Dendritic cell treated with granulocyte-macrophage colony-stimulating factor and Interleukin-4, amounts not matched to agents 40 ng/mL and 50 ng/mL, for 4 days (primary cell): Measurements from ENCODE around the gene GPR15.
A peak's percentile ranks its signal among the peaks of the same experiment; 100 is the strongest.

Experiments used
- H3K27ac Mint-ChIP-seq: one replicate; pipeline ENCODE4 v1.8.0; 2022; ENCODE audit warnings: mild to moderate bottlenecking, mixed read lengths
- H3K27me3 Mint-ChIP-seq: one replicate; pipeline ENCODE4 v1.8.0; 2022; ENCODE audit warnings: mild to moderate bottlenecking, mixed read lengths
- H3K36me3 Mint-ChIP-seq: one replicate; pipeline ENCODE4 v1.8.0; 2022; ENCODE audit warnings: low read depth, mixed read lengths
- H3K4me1 Mint-ChIP-seq: one replicate; pipeline ENCODE4 v1.8.0; 2022; ENCODE audit warnings: low read depth, mixed read lengths
- H3K4me3 Mint-ChIP-seq: one replicate; pipeline ENCODE4 v1.8.0; 2022; ENCODE audit warnings: mild to moderate bottlenecking, moderate library complexity, mixed read lengths
- H3K9me3 Mint-ChIP-seq: one replicate; pipeline ENCODE4 v1.8.0; 2022; ENCODE audit warnings: mixed read lengths
- intact Hi-C: fragments of 100-400 bp; cut with micrococcal nuclease; formaldehyde crosslinking; loops from one replicate; pipeline ENCODE4 v1.15.0; 2022

The GPR15 gene

DNA sequence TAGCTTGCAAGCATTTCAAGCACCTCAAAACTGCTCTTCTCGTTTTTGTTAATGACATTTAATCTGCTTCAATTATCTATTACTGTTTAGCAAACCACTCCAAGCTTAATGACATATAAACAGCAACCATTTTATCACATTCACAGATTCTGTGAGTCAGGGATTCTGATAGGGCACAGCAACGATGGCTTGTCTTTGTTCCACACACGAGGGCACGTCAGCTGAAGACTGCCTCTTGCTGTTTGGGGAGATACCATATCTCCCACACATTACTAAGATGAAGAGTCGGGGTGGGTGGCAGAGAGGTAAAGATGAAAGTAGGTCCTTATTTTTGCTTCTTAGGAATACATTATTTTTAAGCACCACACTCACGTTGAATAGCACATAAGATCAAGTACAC lies 42.4 kb downstream of the GPR15 start:
- peaks cover 16% of the 10 kb centered on the region for H3K4me1 Mint-ChIP-seq
- no peaks in the 10 kb centered on the region for H3K27me3 Mint-ChIP-seq
- H3K27ac Mint-ChIP-seq = no peak overlapping the region
- peaks cover 34% of the 10 kb centered on the region for H3K36me3 Mint-ChIP-seq
- no peak overlapping the region for H3K4me3 Mint-ChIP-seq
- intact Hi-C loops = loop anchor here (5.0 to 10.0 kb wide), 2 partner anchors 232 to 529 kb away; no protein-coding TSS in a partner anchor
- H3K9me3 Mint-ChIP-seq = no peaks in the 10 kb centered on the region

DNA sequence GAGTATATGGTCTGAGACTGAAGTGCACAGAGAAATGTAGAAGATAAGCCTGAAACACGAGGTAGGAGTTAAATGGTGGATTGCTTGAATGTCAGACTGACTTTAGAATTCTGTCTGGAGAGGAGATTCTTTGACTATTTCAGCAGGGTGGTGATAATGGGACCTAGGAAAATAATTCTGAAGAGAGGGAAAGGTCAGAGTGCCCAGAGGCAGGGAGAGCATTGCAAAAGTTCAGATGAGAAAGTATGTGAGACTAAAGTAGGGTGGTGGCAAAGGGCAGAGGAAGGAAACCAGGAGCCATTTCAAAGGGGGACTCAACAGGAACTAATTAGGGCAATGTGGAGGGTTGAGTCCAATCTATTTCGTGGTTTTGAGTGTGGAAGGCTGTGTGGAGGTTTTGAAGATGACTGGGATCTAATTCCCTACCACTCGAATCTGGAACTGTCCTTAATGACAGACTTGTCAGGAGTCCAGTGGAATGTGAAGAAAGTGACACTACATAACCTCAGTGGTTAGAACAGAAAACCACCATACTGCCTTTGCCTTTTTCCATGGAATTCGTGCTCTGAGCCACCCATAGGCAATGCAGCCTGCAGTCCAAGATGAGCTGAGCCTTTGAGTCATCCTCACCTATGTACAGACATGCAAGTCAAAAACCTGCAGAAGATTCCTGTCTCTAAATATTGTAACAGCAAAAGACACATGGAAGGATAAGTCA lies 45.6 kb downstream of the GPR15 start:
- H3K36me3 Mint-ChIP-seq = peaks cover 58% of the 10 kb centered on the region
- intact Hi-C loops = loop anchor here (10.0 kb wide), 1 partner anchor 533 kb away; no protein-coding TSS in a partner anchor
- no peak overlapping the region for H3K4me3 Mint-ChIP-seq
- no peaks in the 10 kb centered on the region for H3K27me3 Mint-ChIP-seq
- no peaks in the 10 kb centered on the region for H3K9me3 Mint-ChIP-seq
- no peak overlapping the region for H3K27ac Mint-ChIP-seq
- peaks cover 16% of the 10 kb centered on the region for H3K4me1 Mint-ChIP-seq

DNA sequence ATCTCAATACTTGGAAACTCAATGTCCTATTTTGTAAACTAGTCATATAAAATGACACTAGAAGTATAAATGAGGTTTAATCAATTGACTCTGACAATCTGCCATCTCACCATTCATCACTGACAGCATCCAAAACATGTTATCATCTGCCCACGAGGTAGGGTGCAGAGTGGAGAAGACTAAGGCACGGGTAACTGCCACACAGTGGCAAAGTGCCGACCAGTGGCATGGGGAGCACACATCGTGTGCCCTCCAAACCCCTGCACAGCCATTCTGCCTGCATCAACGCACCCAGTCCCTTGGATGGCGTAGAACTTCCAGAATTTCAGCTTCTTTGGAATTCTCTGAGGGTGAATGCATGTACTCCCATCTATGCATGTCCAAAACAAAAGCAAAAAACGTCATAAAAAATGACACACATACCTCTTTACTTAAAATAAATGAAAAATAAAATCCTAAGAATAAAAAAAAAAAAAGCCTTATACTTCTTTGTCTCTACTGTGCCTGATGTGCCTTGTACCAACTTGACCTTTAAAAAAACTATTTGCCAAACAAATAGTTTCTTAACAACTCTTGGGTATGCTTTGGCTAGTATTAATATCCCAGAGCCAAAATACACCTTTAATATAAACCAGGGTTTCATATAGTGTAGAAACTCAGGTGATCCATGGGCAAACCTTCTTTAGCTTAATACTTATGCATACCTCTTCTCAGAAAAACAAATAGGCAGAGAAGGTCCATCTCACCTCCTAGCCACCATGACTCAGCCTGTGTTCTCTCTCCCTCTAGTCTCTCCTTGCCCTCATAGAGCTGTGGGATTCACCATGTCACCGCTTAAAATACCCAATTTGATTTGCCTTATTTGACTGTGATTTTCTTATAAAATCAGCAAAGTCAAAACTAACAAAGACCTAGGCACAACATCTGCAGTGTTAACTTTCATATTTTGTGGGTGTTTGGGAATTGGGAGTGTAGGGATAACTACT lies 48.9 kb downstream of the GPR15 start:
- Mint-ChIP-seq H3K36me3 (peaks cover 81% of the 10 kb centered on the region), H3K27me3 (no peaks in the 10 kb centered on the region), H3K4me1 (peaks cover 32% of the 10 kb centered on the region), H3K4me3 (no peak overlapping the region), H3K27ac (no peak overlapping the region), H3K9me3 (no peaks in the 10 kb centered on the region)
- intact Hi-C loops = no loop called here

DNA sequence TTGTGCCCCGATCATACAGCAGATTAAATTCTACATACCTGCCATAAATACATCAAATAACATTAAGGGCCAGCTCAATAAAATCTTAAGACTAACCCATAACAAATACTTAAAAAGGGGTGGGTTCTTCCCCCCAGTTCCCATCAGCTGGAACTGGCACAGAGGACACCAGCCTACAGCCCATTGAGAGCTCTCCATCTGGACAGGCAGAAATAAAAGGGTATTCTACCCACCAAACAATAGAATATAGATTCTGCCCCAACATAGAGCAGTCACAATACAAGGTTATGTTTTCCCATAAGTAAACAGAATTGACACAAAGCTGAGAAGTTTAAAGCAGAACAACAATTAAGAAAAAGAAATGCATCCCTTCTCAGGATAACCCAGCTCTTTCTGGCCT lies 49.7 kb downstream of the GPR15 start:
- Mint-ChIP-seq H3K4me1 (peaks cover 39% of the 10 kb centered on the region), H3K36me3 (peaks cover 80% of the 10 kb centered on the region), H3K27me3 (no peaks in the 10 kb centered on the region), H3K4me3 (no peak overlapping the region), H3K9me3 (no peaks in the 10 kb centered on the region), H3K27ac (no peak overlapping the region)
- intact Hi-C loops = no loop called here

DNA sequence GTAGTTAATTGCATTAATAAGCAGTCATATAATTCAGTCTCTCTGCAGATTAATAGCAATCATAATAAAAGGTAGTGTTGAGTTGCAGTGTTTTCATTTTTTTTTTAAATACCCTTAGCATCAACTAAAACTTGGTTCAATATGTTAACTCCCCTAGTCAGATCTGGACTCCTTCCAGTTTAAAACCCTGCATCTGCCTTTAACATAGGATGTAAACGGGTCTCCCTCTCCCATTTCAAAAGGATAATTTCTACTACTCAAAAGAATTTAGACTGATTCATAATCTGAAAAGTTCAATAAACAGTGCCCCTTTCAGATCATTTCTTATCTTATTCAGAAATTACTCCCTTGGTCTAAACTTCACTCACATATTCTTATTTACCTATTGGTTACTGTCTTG lies 50.3 kb downstream of the GPR15 start:
- Mint-ChIP-seq H3K27ac (no peak overlapping the region), H3K36me3 (peaks cover 74% of the 10 kb centered on the region), H3K9me3 (no peaks in the 10 kb centered on the region), H3K27me3 (no peaks in the 10 kb centered on the region), H3K4me3 (no peak overlapping the region), H3K4me1 (peaks cover 40% of the 10 kb centered on the region)
- intact Hi-C loops = no loop called here

DNA sequence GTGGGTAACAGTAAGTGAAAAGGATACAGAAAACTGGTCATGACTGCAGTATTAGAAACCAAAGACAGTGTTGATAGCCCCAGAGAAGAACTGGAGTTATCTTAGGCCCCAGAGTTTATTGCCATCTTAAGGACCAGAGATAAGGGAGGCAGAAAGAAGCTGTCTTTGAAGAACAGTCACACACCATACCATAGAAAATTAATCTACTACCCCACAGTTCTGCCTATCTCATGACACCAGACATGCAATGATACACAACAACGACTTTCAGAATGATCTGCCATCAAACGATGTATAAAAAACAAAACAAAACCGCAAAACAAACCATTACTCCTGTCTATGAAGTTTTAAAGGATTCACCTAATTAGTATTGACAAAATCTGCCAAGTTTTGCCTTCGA lies 52.0 kb downstream of the GPR15 start:
- intact Hi-C loops = no loop called here
- Mint-ChIP-seq H3K27me3 (no peaks in the 10 kb centered on the region), H3K36me3 (peaks cover 58% of the 10 kb centered on the region), H3K9me3 (no peaks in the 10 kb centered on the region), H3K4me3 (no peak overlapping the region), H3K27ac (peak overlapping the region; percentile 20), H3K4me1 (peaks cover 46% of the 10 kb centered on the region)
